NCI-H524 (cell line): ENCODE results near the gene FGD5.
"Not testable (repeated sequence)": the region's sequence is repeated elsewhere in the genome, so short reads cannot be mapped to it uniquely, and the experiment has no call there.

ENCODE experiments used
- DNase-seq, 2 experiments: peaks; one replicate each; lab custom pipeline; 2025; lab: John Stamatoyannopoulos, UW

FGD5 gene

GRCh38 chr3:14804835-14805780, 13.7 kb upstream of the FGD5 start:
- no peak for DNase-seq

- no peak for DNase-seq
These were observed 12.7 kb upstream of the FGD5 start for GRCh38 chr3:14805961-14806537.

- DNase-seq = no peak
These were observed 12.0 kb upstream of the FGD5 start for GRCh38 chr3:14806641-14807263.

GRCh38 chr3:14808025-14808424, 10.7 kb upstream of the FGD5 start:
- DNase-seq = no peak

GRCh38 chr3:14808502-14809266, 10.1 kb upstream of the FGD5 start:
- no peak for DNase-seq

- not testable (repeated sequence) for DNase-seq
These were observed 9.2 kb upstream of the FGD5 start for GRCh38 chr3:14809611-14810010.

GRCh38 chr3:14810070-14810791, 8.5 kb upstream of the FGD5 start:
- no peak for DNase-seq

- no peak for DNase-seq
These were observed 7.7 kb upstream of the FGD5 start for GRCh38 chr3:14810801-14811661.

GRCh38 chr3:14811684-14812083, 7.1 kb upstream of the FGD5 start:
- no peak for DNase-seq

GRCh38 chr3:14812196-14812790, 6.5 kb upstream of the FGD5 start:
- no peak for DNase-seq

- DNase-seq = no peak
These were observed 4.3 kb upstream of the FGD5 start for GRCh38 chr3:14814411-14814871.

GRCh38 chr3:14816359-14816758, 2.4 kb upstream of the FGD5 start:
- DNase-seq = no peak

GRCh38 chr3:14819671-14820070, 909 bp downstream of the FGD5 start:
- DNase-seq = no peak

GRCh38 chr3:14820156-14820555, 1.4 kb downstream of the FGD5 start:
- no peak for DNase-seq

GRCh38 chr3:14821151-14821550, 2.4 kb downstream of the FGD5 start:
- DNase-seq = no peak

- DNase-seq = no peak
These were observed 3.4 kb downstream of the FGD5 start for GRCh38 chr3:14822134-14822533.

- DNase-seq = peak in 1 of 2 experiments; percentile 16
These were observed 4.1 kb downstream of the FGD5 start for GRCh38 chr3:14822670-14823390.

GRCh38 chr3:14823393-14823792, 4.6 kb downstream of the FGD5 start:
- DNase-seq = no peak

GRCh38 chr3:14823910-14824629, 5.3 kb downstream of the FGD5 start:
- DNase-seq = no peak
